Measurements from ENCODE around the gene SLC25A29.
"Not testable (repeated sequence)": the region's sequence is repeated elsewhere in the genome, so short reads cannot be mapped to it uniquely, and the experiment has no call there.

Gene SLC25A29

DNA sequence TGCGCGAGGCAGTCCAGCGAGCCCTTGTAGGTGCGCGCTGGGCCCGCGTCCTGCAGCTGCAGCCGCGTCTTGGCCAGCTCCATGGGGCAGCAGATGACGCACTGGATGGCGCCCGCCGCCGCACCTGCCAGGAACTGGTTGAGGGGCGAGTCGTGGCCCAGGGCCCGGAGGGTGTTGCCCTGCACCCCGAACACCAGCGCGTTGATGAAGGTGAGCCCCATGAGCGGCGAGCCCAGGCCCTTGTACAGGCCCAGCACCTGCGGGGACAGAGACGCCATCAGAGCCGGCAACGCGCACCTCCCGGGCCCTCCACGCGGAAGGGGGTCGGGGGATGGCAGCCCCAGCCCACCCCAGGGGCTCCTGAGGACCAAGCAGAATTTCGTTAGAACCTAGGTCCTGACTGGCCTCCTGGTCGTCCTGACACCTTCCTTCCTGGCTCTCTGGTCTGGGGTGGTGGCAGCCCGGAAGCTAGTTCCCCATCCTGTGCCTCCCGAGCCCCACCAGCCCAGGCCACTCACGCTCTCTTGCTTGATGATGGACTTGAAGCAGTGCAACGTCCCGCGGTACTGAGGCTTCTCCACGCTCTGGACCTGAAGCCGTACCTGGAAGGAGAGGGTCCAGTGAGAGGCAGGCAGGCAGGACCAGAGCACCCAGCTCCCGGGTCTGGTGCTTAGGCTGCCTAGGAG is 13.3 kb downstream of the SLC25A29 start:
- DNase-seq: no peak

DNA sequence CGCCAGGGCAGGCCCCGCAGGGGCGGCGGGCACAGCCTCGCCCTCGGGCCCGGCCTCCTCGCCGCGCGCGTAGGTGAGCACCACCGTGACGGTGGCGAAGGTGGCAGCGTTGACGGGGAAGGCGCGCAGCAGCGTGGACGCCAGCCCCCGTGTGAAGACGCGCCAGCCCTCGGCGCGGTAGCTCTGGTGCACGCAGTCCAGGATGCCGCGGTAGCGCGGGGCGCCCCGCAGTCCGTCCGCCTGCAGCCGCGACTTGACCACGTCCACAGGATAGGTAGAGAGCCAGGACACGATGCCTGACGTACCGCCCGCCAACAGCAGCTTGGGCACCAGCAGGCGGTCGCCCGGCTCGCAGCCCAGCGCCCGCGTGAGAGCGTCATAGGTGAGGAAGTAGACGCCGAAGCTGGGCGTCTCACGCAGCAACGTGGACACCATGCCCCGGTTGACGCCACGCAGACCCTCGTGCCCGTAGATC is 13.9 kb downstream of the SLC25A29 start:
- no peak for DNase-seq

DNA sequence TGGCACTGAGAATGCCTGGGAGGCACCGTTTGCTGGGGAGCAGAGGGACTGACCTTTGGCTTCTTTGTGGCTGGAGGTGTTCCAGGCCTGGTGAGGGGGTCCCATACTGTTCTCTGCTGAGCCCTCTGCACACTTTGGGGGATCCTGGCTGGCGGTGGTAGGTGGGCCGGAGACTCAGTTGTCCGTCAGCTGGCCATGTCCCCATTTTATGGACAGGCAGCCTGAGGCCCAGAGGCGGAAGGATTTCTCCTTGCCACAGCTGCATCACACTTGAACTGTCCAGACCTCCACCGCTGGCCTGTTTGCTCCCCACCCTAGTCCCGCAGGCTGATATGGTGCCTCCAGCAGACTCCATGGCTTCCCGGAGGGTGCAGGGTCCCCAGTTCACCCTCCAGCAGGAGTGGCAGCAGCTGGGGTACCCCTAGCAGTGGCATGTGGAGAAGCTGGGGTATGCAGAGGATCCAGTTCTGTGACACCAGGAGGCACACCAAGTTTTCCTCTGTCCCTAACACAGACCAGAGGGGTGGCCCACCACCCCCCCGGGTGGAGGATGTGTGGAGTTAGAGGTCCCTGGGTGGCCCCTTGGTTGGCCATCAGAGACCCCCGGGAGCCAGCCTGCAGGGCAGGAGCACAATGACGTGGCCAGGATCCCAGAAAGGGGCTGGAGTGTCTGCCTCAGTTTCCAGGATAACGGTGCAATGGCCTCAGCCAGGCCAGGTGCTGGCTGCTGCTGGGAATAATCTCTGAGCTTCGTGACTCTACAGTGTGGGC is 14.8 kb downstream of the SLC25A29 start:
- DNase-seq: no peak

DNA sequence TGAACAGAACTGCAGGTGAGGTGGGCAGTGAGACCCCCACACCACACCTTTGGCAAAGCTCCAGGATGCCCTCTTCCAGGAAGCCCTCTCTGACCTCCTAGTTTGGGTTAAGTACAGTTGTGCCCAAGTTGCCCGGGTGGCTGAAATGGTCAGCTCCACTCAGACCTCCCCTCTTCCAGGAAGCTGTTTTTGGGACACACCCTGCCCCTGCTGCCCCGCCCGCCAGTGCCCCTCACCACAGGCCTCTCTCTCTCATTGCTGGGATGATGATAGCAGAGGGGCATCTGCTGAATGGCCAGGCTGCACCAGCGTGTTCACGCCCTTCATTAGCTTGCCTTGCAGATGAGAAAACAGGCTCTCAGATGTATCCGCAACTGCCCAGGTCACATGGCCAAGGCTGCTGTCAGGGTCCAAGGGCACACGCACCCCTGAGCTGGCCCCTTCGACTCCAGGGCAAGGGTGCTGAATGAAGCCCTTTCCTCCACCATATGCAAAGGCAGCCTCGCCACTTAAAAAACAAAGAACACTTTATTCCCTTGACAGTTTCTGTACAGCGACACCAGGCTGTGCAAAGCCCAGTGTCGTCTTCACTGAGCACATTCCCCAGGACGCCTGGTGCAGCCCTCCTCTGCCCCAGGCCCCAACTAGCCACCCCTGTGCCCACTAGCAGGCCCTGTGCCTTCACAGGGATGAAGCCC is 15.5 kb downstream of the SLC25A29 start:
- no peak for DNase-seq

DNA sequence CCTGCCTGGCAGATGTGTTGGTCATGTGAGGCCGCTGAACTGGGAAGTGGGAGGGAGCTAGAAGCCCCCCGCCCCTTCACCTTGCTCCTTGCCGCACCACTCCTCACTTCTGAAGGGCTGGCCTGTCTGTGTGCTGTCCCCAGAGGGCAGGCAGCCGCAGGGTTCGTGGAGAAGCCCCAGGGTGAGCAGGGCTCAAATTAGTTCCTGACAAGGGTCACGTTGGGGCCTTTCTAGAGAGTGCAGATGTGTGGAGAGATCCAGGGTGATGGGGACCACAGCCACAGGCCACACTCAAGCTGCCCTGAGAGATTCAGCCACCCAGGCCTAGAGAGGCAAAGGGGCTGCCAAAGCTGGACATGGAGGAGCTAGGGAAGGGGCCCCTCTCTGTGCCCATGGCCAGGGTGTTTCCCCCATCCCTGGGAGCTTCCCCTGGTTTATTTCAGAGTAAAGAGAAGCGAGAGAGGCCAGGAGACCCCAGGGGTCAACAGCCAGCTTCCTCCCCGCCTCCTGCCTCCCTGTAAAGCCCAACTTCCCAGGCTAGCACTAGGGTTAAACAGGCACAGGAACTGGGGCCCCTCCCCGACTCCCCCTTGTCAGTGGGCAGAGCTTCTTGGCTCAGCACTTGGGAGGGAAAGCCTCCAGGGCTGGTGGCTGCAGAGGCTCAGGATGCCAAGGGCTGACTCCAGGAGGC is 16.2 kb downstream of the SLC25A29 start:
- DNase-seq: no peak

DNA sequence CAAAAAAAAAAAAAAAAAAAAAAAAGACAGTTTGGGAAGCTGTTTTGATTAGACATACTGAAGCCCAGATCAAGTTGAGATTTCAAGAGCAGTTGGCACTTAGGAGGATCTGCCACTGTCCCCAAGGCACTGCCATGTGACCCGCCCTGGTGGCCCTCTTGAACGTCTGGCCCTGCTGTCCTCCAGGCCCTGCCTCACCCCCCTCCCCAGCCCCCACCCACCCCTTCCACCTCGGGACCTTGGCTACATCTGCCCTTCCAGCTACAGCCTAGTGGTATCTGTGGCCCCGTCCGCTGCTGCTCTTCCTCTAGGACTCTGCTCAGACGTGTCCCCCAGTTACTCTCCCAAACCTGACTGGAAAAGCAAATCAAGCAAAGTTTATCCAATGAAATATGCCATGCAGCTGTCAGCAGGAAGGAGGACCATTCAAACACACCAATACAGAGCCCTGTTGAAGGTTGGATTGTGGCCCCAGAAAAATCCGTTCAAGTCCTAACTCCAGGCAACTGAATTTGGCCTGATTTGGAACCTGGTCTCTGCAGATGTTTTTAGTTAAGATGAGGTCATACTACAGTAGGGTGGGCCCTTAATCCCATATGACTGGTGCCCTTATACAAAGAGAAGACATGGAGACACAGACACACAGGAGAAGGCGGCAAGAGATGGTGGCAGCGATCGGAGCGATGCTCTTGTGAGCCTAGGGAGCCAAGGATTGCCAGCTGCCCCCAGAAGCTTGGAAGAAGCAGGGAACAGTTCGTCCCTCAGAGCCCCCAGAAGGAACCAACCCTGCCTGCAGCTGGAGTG is 17.7 kb downstream of the SLC25A29 start:
- no peak for DNase-seq

DNA sequence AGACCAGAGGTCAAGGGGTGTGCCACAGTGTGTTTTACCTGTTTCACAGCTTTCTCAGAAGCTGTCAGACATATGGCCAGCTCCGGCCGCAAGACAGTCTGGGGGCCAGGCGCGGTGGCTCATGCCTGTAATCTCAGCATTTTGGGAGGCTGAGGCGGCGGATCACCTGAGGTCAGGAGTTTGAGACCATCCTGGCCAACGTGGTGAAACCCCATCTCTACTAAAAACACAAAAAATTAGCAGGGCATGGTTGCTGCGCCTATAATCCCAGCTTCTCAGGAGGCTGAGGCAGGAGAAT is 18.3 kb downstream of the SLC25A29 start:
- not testable (repeated sequence) for DNase-seq

DNA sequence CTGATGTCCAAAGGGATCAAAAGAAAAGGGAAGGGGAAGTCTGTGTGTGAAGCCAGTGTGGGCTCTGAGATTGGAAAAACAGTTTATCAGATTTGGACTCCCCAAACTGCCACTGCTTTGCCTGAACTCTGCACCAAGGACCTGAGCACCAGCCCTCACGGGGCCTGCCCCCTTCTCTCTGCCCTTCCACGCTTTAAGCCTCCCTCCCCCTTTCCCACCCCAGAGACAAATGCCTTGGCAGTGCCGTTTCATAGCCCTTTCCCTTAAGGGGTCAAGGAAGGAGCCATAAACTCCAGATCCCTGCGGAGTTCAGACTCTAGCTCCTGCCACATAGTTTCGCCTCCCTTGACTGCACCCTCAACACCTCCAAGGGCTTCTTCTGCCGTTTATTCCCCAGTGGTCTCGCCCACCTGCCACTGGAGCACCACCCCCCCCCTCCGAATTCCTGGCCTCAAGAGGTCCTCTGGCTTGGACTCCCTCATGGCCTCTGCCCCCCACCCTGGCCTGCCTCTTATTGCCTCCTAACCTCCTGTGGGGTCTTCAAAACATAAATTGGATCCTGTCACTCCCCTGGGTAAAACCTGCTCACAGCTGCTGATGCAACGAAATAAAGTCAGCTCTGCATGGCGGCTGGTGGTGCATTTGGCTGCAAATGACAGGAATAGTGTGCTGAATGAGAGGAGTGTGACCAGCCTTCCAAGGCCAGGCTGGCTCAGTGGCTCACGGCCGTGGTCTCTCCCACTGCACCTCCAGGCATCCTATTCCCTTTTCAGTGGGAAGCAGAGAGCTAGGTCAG is 18.8 kb downstream of the SLC25A29 start:
- no peak for DNase-seq

DNA sequence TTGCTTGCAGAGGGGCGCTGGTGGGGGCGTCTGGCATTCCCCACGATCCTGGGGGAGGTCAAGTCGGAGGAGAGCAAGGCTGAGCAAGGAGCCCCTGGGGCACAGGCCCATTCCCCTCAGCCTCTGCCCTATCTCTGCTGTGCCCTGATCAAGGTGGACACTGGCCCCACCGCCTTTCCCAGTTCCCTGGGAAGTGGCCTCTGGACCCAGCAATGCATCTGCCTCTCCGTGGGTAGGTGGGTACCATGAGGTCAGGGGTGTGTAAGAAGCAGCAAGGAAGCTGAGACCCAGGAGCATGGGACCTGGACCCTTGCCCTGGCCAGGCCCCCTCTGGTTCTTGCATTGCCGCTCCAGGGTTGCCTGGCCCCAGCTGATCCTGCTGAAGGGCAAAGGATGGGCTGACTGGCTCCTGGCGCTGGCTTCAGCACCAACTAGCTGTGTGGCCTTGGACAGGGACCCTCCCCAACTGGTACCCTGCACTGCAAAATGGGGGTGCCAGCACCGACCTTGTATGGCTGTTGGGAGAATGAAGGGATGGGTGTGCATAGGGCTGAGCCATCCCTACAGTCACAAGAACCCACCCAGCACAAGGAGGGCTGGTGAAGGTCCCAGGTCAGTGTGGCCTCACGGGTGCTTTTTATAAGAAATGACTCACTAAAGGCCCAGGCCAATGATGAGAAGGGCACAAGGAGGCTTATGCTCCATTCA is 19.6 kb downstream of the SLC25A29 start:
- DNase-seq: no peak

DNA sequence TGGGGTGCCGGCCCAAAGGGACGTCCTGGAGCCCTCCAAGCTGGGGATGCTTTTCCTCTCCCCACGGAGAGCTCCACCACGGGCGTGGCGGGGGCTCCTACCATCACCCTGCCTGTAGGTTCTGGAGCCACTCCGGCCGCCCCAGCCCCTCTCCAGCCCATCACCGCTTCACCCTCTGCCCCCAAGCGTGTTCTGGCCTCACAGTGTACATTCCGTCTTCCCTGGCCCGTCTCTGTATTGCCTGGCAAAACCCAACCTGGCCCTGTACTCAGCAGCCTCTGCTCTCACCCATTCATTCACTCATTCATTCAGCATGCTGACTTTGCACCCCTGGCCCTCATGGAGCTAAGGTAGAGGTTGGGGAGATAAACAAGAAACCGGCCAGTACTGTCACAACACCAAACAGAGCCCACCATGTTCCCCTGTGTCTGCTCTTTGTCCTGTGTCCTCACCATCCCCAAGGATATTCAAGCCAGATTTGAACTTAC is 20.3 kb downstream of the SLC25A29 start:
- no peak for DNase-seq

DNA sequence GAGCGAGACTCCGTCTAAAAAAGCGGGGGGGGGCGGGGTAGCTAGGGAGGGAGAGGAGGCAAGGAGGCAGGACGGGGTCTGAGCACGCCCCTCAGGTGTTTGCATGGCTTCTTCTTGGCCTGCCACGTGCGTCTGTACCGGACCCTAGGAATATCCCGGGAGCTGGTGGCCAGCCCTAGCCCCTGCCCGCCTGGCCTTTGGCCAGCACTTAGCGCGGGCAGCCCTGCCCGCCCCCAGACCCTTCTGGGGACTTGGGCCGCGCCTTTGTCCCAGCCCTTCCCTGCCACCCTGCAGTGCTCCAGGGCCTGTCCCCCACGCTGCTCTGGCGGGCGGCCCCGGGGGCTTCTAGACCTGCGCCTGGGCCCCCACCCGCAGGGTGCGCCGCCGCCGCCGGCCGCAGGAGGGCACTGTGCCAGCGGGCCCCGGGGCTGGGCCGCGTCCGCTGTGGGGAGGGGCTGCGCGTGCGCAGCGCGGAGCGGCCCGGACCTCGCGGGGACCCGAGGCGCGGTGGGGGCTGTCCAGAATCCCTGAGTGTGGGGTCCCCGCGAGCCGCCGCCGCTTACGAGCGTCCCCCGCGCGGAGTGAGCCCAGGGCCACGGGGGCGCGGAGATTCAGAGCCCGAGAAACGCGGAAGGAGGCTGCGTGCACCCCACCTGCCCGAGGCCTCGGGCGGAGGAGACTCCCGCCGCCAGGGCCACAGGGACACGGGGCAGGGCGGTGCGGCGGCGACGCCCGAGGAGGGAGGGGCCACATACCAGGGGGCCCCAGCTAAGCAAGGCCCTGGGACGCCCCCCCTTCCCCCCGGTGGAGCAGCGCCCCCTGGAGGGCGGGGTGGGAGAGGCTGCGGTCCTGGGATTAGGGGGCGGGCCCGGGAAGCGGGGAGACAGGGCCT is 21.0 kb downstream of the SLC25A29 start:
- peak; percentile 66 to 81 (median 70) for DNase-seq

DNA sequence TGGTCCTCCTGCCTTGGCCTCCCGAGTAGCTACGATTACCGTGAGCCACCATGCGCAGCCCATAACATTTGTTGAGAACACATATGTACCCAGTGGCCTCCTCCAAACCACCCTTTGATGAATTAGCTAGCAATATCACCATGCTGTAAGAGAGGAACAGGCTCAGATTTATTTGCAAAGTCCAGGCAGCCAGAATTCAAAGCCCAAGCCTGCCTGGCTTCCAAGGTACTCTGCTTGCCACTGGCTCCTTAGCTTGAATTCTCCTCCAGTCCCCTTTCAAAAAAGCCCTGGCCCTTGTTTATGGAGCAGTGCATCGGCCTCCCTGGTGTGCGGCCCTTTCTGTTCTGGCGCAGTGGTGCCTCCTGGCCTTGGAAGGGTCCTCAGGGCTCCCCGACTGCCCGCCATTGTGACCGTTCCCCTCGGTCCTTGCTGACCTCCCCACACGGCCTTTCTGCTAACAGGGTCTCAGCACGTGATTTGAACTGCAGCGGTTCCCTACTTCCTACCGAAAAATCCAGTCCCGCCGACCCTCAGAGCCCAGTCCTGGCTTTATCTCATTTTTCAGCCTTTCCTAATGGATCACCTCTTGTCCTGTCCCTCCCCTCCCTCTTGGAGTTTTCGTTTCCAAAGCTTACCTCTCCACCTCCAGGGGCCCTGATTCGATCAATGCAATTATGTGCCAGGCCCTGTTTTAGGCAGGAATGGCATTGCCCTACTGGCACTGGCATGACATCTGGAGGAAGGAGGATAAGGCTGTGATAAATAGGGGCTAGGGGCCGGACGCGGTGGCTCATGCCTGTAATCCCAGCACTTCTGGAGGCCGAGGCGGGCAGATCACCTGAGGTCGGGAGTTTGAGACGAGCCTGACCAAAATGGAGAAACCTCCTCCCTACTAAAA is 22.0 kb downstream of the SLC25A29 start:
- no peak for DNase-seq

DNA sequence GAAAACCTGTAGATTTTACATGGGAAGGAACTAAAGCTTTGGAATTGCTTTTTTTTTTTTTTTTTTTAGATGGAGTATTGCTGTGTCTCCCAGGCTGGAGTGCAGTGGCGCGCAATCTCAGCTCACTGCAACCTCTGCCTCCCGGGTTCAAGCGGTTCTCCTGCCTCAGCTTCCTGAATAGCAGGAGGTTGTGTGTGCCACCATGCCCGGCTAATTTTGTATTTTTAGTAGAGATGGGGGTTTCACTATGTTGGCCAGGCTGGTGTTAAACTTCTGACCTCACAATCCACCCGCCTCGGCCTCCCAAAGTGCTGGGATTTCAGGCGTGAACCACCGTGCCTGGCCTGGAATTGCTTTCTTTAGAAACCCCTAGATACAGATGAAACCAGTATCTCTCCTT is 22.8 kb downstream of the SLC25A29 start:
- DNase-seq: not testable (repeated sequence)

DNA sequence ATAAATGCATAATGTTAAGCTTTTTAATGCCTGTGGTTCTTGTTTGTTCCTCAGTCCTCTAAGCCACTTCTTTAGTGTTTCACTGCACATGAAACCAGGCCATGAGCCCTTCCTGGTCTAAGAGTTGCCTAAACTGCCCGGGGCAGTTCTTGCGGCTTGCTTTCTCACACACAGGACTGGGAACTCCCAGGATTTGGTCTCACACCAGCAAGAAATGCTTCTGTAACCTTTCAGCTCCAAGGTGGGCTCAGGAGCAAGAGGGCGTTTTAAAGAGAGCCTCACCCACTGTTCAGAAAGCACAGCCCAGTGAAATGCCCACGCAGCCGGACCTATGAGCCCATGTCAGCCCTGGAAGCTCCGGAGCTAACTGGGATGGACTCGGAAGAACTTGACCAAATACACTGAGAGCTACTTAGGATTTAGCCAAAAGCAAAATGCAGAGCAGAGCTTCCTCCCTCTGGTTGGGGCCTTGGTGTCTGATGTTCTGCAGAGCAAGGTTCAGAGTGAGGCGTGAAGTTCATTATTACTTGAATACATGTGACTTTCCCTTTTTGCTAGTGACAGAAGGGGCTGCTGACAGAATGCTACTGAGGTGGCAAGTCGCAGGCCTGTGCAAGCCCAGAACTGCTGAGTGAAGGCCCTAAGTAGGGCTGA is 23.4 kb downstream of the SLC25A29 start:
- DNase-seq: no peak

DNA sequence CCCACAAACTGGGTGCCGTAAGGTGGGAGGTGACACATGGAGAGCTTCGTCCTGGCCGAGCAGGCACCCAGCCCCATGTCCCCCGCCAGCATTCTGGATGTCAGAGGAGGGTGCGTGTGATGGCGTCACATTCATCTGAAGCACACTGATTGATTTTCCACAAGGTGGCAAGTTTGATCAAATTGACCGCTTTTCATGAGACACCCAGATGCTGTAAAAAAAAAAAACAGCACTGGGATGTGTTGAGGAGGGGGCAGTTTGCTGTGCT is 24.2 kb downstream of the SLC25A29 start:
- DNase-seq: no peak

DNA sequence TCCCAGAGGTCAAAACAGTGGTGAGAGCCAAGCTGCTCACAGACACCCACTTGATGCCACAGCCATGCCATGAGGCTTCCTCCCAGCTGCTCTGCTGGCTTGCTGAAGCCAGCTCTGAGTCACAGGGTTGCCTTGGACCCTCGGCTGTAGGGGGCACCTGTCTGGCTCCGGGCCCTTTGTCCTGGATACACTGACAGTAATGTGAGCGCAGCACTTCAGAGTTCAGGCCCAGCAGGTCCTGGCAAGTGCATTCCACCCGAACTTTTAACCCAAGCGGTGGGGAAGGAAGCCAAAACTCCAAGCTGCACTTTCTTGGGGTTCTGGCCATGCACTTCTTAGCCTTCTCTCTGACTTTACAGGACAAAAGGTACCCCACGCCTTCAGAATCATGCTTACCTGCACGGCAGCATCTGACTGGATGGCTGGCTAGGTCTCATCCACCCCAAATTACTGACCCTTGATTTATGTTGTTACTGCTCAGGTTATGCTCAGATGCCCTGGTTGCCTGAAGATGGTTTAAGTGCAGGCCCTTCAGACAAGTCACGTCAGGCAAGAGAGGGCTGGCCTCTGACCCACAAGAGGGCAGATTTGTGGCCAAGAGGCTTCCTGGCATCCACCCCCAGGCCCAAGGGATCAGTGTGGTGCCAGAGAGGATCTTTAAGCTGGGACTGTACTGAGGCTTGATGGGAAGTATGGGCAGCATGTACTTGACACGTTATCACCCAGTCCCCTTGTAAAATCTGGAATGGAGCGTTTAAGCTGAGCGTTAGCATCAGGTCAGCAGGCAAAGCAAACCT is 24.8 kb downstream of the SLC25A29 start:
- no peak for DNase-seq

DNA sequence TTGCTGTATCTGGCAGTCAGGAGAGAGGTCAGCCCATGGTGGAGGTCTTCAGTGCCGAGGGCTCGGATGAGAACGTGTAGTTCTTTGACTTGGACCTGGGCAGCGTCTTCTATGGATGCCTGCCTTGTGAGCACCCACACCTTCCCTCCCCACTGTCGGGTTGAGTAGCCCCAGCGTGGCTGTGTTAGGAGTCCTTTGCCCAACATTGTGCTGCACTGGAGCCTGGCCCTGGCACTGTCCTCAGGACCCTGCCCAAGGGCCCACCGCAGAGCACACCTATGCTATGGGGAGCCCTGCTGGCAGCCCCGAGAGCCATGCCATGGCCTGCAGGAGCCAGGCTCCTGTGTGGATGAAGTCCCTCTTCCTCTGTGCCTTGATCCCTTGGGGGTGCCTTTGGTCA is 26.7 kb downstream of the SLC25A29 start:
- no peak for DNase-seq

All from T-helper 1 cell (primary cell).